ENCODE measurements around the gene DIAPH3. TPM values are rescaled to one million over a fixed set of nuclear protein-coding genes. Genes with fewer than 3 reads are reported as not detected.

DIAPH3 gene
- polyA plus RNA-seq, 1 donor from 2014 or later = 0.37 TPM

GRCh38 chr13:59834801-59835200 is 328.9 kb downstream of the DIAPH3 start:
- Histone ChIP-seq H3K4me2 (ENCODE audit: low read length) (no peak overlapping the region), H3K36me3 (ENCODE audit: insufficient read depth, low read length) (no peaks in the 10 kb centered on the region), H3K79me2 (replicated peaks; ENCODE audit: insufficient read depth, low read length) (no peaks in the 10 kb centered on the region), H2AFZ (ENCODE audit: low read depth, low read length) (no peak overlapping the region), H3F3A (ENCODE audit: insufficient read depth, low read length, poor library complexity, severe bottlenecking) (no peaks in the 10 kb centered on the region), H3K9me2 (ENCODE audit: insufficient read depth, low read length) (no peaks in the 10 kb centered on the region), H3K9ac (ENCODE audit: low read length) (no peak overlapping the region), H3K9me3 (ENCODE audit: low read length) (no peaks in the 10 kb centered on the region), H3K27me3 (ENCODE audit: insufficient read depth, low read depth, low read length) (no peaks in the 10 kb centered on the region), H4K20me1 (ENCODE audit: insufficient read depth) (no peaks in the 10 kb centered on the region), H3K4me3 (ENCODE audit: low read length) (no peak overlapping the region), H3K27ac (ENCODE audit: low read length) (no peak overlapping the region)
- TF ChIP-seq CTCF (IDR thresholded peaks at IDR 0.05; ENCODE audit: poor library complexity, severe bottlenecking) = no peak
- no peak for TF ChIP-seq EP300 (conservative IDR thresholded peaks at IDR 0.05; ENCODE audit: poor library complexity, severe bottlenecking)
- no peak for TF ChIP-seq TAF1 (IDR thresholded peaks at IDR 0.05; ENCODE audit: low read depth)
- no peak for TF ChIP-seq SMC3 (conservative IDR thresholded peaks at IDR 0.05; ENCODE audit: poor library complexity)
- TF ChIP-seq MXI1 (conservative IDR thresholded peaks at IDR 0.05; ENCODE audit: poor library complexity, severe bottlenecking) = no peak
- TF ChIP-seq REST (IDR thresholded peaks at IDR 0.05; ENCODE audit: borderline replicate concordance) = no peak
- no peak for TF ChIP-seq POLR2AphosphoS5 (IDR thresholded peaks at IDR 0.05)
- TF ChIP-seq EZH2 (IDR thresholded peaks at IDR 0.05; ENCODE audit: borderline replicate concordance, insufficient read depth, low read length, poor library complexity, severe bottlenecking) = no peak
- TF ChIP-seq RAD21 (conservative IDR thresholded peaks at IDR 0.05) = no peak

GRCh38 chr13:59829690-59830089 is 334.0 kb downstream of the DIAPH3 start:
- H3K9me3 ChIP-seq (ENCODE audit: low read length) = no peaks in the 10 kb centered on the region
- H3K9ac ChIP-seq (ENCODE audit: low read length) = no peak overlapping the region
- no peak overlapping the region for H3K27ac ChIP-seq (ENCODE audit: low read length)
- no peak for TF ChIP-seq REST (IDR thresholded peaks at IDR 0.05; ENCODE audit: borderline replicate concordance)
- TF ChIP-seq TAF1 (IDR thresholded peaks at IDR 0.05; ENCODE audit: low read depth) = no peak
- H3K27me3 ChIP-seq (ENCODE audit: insufficient read depth, low read depth, low read length) = no peaks in the 10 kb centered on the region
- no peak overlapping the region for H3K4me3 ChIP-seq (ENCODE audit: low read length)
- H3K36me3 ChIP-seq (ENCODE audit: insufficient read depth, low read length) = no peaks in the 10 kb centered on the region
- no peak overlapping the region for H3K4me2 ChIP-seq (ENCODE audit: low read length)
- H2AFZ ChIP-seq (ENCODE audit: low read depth, low read length) = no peak overlapping the region
- no peaks in the 10 kb centered on the region for H3K79me2 ChIP-seq (replicated peaks; ENCODE audit: insufficient read depth, low read length)
- no peaks in the 10 kb centered on the region for H3F3A ChIP-seq (ENCODE audit: insufficient read depth, low read length, poor library complexity, severe bottlenecking)
- H4K20me1 ChIP-seq (ENCODE audit: insufficient read depth) = no peaks in the 10 kb centered on the region
- H3K9me2 ChIP-seq (ENCODE audit: insufficient read depth, low read length) = no peaks in the 10 kb centered on the region
